ENCODE results near the gene HS6ST2. TPM values are rescaled to one million over a fixed set of nuclear protein-coding genes. Genes with fewer than 3 reads are reported as not detected.

The HS6ST2 gene
- total RNA-seq, 2 experiments from 2014 or later, result not detected

- Histone ChIP-seq H3K79me2 (ENCODE audit: insufficient read depth, low read depth, low read length) (no peaks in the 10 kb centered on the region), H3K4me2 (ENCODE audit: low read length) (no peak overlapping the region), H3K27ac (ENCODE audit: low read depth, low read length, poor library complexity, severe bottlenecking) (no peak overlapping the region), H3K9me3 (ENCODE audit: low read length) (no peaks in the 10 kb centered on the region), H4K20me1 (ENCODE audit: insufficient read depth, low read length) (no peaks in the 10 kb centered on the region), H3K36me3 (ENCODE audit: insufficient read depth, low read length) (no peaks in the 10 kb centered on the region), H3K4me3 (ENCODE audit: low read depth, low read length, poor library complexity, severe bottlenecking) (no peak overlapping the region), H3K4me1 (ENCODE audit: insufficient read depth, low read length, poor library complexity, severe bottlenecking) (no peaks in the 10 kb centered on the region), H2AFZ (ENCODE audit: low read length) (no peak overlapping the region), H3K9me2 (ENCODE audit: insufficient read depth, low read length) (no peaks in the 10 kb centered on the region)
- ChIA-PET POLR2A (no interaction called here), CTCF (ENCODE audit: unreplicated experiment) (no interaction called here)
- intact Hi-C loops (cut with micrococcal nuclease; ENCODE audit: unreplicated experiment), result no loop called here
- no TSS peak for BruUV-seq (replicated peaks)
- DNase-seq (ENCODE audit: low spot score), result no peak
- TF ChIP-seq CTCF (conservative IDR thresholded peaks at IDR 0.05; ENCODE audit: low read length) (no peak), EZH2phosphoT487 (IDR thresholded peaks at IDR 0.05; ENCODE audit: borderline replicate concordance, low read depth, low read length) (no peak)
These were observed 142.8 kb downstream of the HS6ST2 start for GRCh38 chrX:132815643-132816042.

DNA sequence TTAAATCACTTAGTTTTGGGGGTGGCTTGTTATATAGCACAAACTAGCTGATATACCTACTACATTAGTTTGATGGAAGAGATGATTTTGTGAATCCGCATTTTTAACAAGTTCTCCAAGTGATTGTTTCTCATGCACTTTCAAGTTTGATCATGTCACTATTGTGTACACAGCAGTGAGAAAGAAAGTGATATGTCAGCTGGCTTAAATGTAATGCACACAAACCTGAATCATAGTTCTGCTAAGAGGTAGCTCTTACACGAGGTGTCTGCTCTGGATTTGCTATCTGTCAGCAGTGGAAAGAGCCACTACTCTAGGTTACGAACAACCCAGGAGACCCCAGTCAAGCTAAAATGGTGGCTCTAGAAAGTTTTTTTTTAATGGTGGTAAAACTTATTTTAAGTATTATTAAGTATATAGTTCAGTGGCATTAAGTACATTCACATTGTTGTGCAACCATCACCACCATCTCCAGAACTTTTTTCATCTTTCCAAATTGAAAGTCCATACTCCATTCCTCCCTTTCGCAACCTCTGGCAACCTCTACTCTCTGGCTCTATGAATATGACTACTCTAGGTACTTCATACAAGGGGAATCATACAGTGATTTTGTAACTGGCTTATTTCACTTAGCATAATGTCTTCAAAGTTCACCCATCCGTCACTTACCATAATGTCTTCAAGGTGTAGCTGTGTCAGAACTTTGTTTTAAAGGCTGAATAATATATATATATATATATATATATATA, 147.3 kb downstream of the HS6ST2 start:
- no peak for TF ChIP-seq EZH2phosphoT487 (IDR thresholded peaks at IDR 0.05; ENCODE audit: borderline replicate concordance, low read depth, low read length)
- no peak for TF ChIP-seq CTCF (conservative IDR thresholded peaks at IDR 0.05; ENCODE audit: low read length)
- no peaks in the 10 kb centered on the region for H3K36me3 ChIP-seq (ENCODE audit: insufficient read depth, low read length)
- ChIA-PET POLR2A (no interaction called here), CTCF (ENCODE audit: unreplicated experiment) (no interaction called here)
- intact Hi-C loops (cut with micrococcal nuclease; ENCODE audit: unreplicated experiment), result no loop called here
- H3K9me3 ChIP-seq (ENCODE audit: low read length), result no peaks in the 10 kb centered on the region
- BruUV-seq (replicated peaks), result no TSS peak
- no peaks in the 10 kb centered on the region for H3K79me2 ChIP-seq (ENCODE audit: insufficient read depth, low read depth, low read length)
- H2AFZ ChIP-seq (ENCODE audit: low read length), result no peak overlapping the region
- no peak for DNase-seq (ENCODE audit: low spot score)
- no peaks in the 10 kb centered on the region for H3K4me1 ChIP-seq (ENCODE audit: insufficient read depth, low read length, poor library complexity, severe bottlenecking)
- H3K27ac ChIP-seq (ENCODE audit: low read depth, low read length, poor library complexity, severe bottlenecking), result no peak overlapping the region
- no peak overlapping the region for H3K4me3 ChIP-seq (ENCODE audit: low read depth, low read length, poor library complexity, severe bottlenecking)
- no peak overlapping the region for H3K4me2 ChIP-seq (ENCODE audit: low read length)
- no peaks in the 10 kb centered on the region for H4K20me1 ChIP-seq (ENCODE audit: insufficient read depth, low read length)
- H3K9me2 ChIP-seq (ENCODE audit: insufficient read depth, low read length), result no peaks in the 10 kb centered on the region

DNA sequence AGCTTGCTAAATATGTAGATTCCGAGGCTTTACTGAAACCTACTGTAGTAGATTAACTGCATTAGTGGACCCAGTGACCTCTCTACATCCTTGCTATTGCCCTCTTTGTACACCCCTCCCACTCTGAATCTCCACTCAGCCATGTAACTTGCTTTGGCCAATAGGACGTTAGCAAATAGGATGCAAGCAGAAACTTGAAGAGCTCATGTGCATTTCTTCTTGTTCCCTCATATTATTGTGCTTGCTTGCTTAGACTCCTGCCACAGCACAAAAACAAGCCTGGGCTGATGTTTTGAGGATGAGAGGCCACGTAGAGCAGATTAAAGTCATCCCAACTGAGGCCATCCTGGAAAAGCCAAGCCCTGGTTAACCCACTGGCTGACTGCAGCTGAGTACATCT, 147.9 kb downstream of the HS6ST2 start:
- H2AFZ ChIP-seq (ENCODE audit: low read length), result no peak overlapping the region
- H3K27ac ChIP-seq (ENCODE audit: low read depth, low read length, poor library complexity, severe bottlenecking), result no peak overlapping the region
- no peak overlapping the region for H3K4me2 ChIP-seq (ENCODE audit: low read length)
- no peaks in the 10 kb centered on the region for H3K9me2 ChIP-seq (ENCODE audit: insufficient read depth, low read length)
- no peak overlapping the region for H3K4me3 ChIP-seq (ENCODE audit: low read depth, low read length, poor library complexity, severe bottlenecking)
- H3K4me1 ChIP-seq (ENCODE audit: insufficient read depth, low read length, poor library complexity, severe bottlenecking), result no peaks in the 10 kb centered on the region
- ChIA-PET CTCF (ENCODE audit: unreplicated experiment) (no interaction called here), POLR2A (interaction anchor here (0.7 kb wide), 1 partner anchor 419 kb away, joined by 3 read pairs; no protein-coding TSS in a partner anchor)
- H4K20me1 ChIP-seq (ENCODE audit: insufficient read depth, low read length), result no peaks in the 10 kb centered on the region
- intact Hi-C loops (cut with micrococcal nuclease; ENCODE audit: unreplicated experiment), result no loop called here
- no peaks in the 10 kb centered on the region for H3K36me3 ChIP-seq (ENCODE audit: insufficient read depth, low read length)
- no peak for TF ChIP-seq EZH2phosphoT487 (IDR thresholded peaks at IDR 0.05; ENCODE audit: borderline replicate concordance, low read depth, low read length)
- no peak for TF ChIP-seq CTCF (conservative IDR thresholded peaks at IDR 0.05; ENCODE audit: low read length)
- H3K9me3 ChIP-seq (ENCODE audit: low read length), result no peaks in the 10 kb centered on the region
- no TSS peak for BruUV-seq (replicated peaks)
- H3K79me2 ChIP-seq (ENCODE audit: insufficient read depth, low read depth, low read length), result no peaks in the 10 kb centered on the region
- no peak for DNase-seq (ENCODE audit: low spot score)
